T-helper 1 cell treated with Interleukin-12 subunit alpha and Interleukin-12 subunit beta and Interleukin-4 antibody, amounts not matched to agents 30 ng/mL and 1 ng/mL, for 36 hours (primary cell): Measurements from ENCODE around the gene TTF2. TPM values are rescaled to one million over a fixed set of nuclear protein-coding genes. Genes with fewer than 3 reads are reported as not detected.
"Not testable (repeated sequence)": the region's sequence is repeated elsewhere in the genome, so short reads cannot be mapped to it uniquely, and the experiment has no call there.

Source experiments
- intact Hi-C: fragments of 100-400 bp; cut with micrococcal nuclease; formaldehyde crosslinking; loops from one replicate; pipeline ENCODE4 v1.15.1; 2024
- total RNA-seq: library from RNA; stranded (reverse); gene quantifications from 2 replicates; pipeline ENCODE4 v1.2.3, GENCODE V29; 2022

TTF2 gene
- total RNA-seq, 1 donor from 2014 or later = 83.7 TPM

DNA sequence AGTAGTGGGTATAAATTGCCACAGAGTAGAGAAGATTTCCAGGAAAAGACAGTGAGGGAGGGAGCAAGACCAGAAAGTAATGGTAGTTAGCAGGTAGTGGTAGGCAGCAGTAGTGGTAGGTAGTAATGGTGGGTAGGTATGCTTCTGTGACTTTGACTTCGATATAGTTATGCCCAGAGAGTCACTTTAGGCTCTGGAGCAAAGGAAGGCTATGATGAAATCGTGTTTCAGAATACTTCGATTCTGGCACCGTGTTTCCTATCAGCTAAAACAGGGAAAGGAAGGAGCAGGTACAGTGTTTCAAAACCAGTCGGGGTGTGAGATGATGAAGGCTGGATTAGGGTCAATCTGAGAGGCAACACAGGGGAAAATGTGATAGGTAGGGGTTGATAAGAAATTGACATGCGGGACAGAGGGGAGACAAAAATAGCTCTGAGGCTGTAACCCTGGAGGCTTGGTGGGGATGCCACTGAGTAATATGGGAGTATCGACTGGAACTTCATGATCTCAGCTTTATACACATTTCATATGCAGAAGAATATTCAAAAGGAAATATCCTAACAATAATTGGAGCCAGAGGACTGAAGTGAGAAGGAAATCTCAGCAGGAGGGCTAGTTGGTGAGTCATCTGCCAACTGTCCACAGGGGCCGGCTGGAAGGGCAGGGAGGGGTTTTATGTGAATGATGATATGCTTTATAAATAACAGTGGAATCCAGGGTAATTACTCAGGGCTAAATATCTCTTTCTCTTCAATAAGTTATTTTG lies 86.6 kb downstream of the TTF2 start:
- intact Hi-C loops = no loop called here

DNA sequence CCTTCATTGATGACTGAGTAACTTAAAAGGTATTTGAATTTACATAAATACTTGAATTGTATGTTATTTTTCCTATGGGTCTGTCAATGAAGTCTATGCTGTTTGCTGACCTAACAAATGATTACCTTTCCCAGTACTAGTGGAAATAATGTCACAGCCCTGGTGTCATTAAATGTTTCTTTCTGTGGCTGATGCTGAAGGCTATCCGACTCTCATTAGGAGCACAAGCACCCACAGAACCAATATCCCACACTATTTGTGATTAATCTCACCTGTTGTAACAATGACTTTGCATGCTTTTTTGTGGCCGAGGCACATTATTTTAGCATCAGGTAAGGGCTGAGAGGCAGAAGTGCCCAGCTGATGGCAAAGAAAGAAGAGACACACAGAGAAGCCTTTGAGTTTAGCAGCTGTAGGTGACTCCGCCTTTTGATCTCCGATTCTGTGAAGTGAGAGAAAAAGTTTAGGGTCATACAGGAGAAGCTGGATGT lies 87.3 kb downstream of the TTF2 start:
- intact Hi-C loops = no loop called here

DNA sequence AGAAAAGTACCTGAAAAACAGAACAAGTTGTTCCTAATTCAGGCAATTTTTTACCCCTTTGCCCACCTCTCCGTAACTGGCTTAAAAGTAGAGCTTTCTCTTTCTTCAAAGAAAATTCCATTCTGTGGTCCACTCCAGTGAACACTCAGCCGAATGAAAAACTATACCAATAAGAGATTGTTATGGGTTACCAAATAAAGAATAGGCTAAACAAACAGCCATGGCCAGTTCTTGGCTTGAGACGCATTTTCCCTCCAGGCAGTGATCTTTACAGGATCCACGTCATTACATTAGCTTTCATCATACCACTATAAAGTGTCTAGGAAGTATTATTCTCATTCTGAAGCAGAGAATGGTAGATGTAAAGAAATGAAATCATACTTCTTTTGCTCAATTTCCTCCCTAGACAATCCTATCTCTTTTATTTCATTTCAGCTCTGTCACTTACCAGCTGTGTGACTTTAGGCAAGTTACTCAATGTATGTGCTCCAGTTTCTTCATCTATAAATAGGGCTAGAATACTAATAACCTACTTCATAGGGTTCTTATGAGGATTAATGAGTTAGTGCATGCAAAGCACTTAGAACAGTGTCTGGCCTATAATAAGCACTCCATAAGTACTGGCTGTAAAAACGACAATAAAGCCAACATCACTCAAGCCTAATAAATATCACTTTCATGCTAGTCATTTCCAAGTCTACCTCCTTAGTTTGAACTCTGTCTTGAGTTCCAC lies 87.9 kb downstream of the TTF2 start:
- intact Hi-C loops = no loop called here

- intact Hi-C loops = no loop called here
Measured at GRCh38 chr1:117150316-117150715, 90.2 kb downstream of the TTF2 start.

- intact Hi-C loops = not testable (repeated sequence)
Measured at GRCh38 chr1:117151305-117151704, 91.2 kb downstream of the TTF2 start.

Other genes starting within 250 kb of the TTF2 start
- gene PTGFRN, start 150.4 kb upstream of the TTF2 start, total RNA-seq = 15.0 and 15.3 TPM in 2 replicates
- gene CD101, start 58.6 kb upstream of the TTF2 start, total RNA-seq = 1.9 and 2.3 TPM in 2 replicates
- gene TRIM45, start 61.4 kb downstream of the TTF2 start, total RNA-seq = 0.25 and 0.54 TPM in 2 replicates
- not detected in 2 replicates for gene VTCN1, start 150.6 kb downstream of the TTF2 start, total RNA-seq